A549 (cell line): Measurements from ENCODE around the gene TMEM222. TPM values are rescaled to one million over a fixed set of nuclear protein-coding genes. Genes with fewer than 3 reads are reported as not detected.

Source experiments
- ATAC-seq, 2 experiments: fragments of 200-7000 bp in 1 of 2; fragments of >200 bp in 1 of 2; cut with Nextera tagmentation in 1 of 2; cut with Tn5 transposase in 1 of 2; 3 replicates each; pipeline versions ENCODE4 v1.8.0 to v1.9.1; 2018 to 2020; ENCODE audit warnings: mild to moderate bottlenecking in 1 of 2, moderate library complexity in 1 of 2
- CTCF ChIA-PET: fragments of 300-600 bp; sonication (Branson Sonifier 250); formaldehyde crosslinking; extraction: SDS; loops from one replicate; lab custom pipeline; 2021; ENCODE audit warnings: antibody characterized with exemption, inconsistent platforms; lab: Yijun Ruan, JAX
- POLR2A ChIA-PET: fragments of 350-600 bp; formaldehyde crosslinking; extraction: SDS; loops from one replicate; lab custom pipeline; 2021; ENCODE audit warnings: antibody characterized with exemption, inconsistent platforms; lab: Yijun Ruan, JAX
- DNase-seq, 2 experiments: peaks; one replicate each; pipeline versions ENCODE4 v3.0.0 to v3.0.0-alpha.2; 2011 to 2016; ENCODE audit warnings: low read depth in 1 of 2, low spot score in 1 of 2
- FAIRE-seq: peaks from 2 replicates; lab custom pipeline; 2011; peaks lifted over from hg19 to GRCh38; lab: Jason Lieb, UNC
- H3K27ac ChIP-seq, 2 experiments: fragments of >200 bp; sonication (Bioruptor Twin); formaldehyde crosslinking; 3 replicates each; pipeline ENCODE4 v1.5.1; 2016 to 2017
- H3K4me1 ChIP-seq: fragments of >200 bp; sonication (Bioruptor Twin); formaldehyde crosslinking; 3 replicates; pipeline ENCODE4 v1.6.1; 2016
- H3K4me2 ChIP-seq: fragments of >200 bp; sonication (Bioruptor Twin); formaldehyde crosslinking; 3 replicates; pipeline ENCODE4 v1.6.1; 2016
- H3K4me3 ChIP-seq: fragments of >200 bp; sonication (Bioruptor Twin); formaldehyde crosslinking; 3 replicates; pipeline ENCODE4 v1.5.1; 2016
- H3K9me3 ChIP-seq: fragments of >200 bp; sonication (Bioruptor Twin); formaldehyde crosslinking; 3 replicates; pipeline ENCODE4 v1.6.1; 2016
- CEBPB ChIP-seq, 2 experiments: fragments of >200 bp in 1 of 2; sonication (Bioruptor Twin) in 1 of 2; formaldehyde crosslinking in 1 of 2; IDR thresholded peaks; 2 replicates each; pipeline ENCODE4 v1.6.1; 2012 to 2016
- CHD2 ChIP-seq: fragments of 150-350 bp; IDR thresholded peaks from 2 replicates; pipeline ENCODE4 v1.6.1; 2014; ENCODE audit warnings: low read length; ENCODE audit not compliant: partially characterized antibody
- EHF ChIP-seq: fragments of 250-450 bp; sonication (Bioruptor Pico); IDR thresholded peaks from 2 replicates; pipeline ENCODE4 v1.5.0; 2020; ENCODE audit warnings: mild to moderate bottlenecking
- EHMT2 ChIP-seq: fragments of 200-600 bp; sonication (generic); IDR thresholded peaks from 2 replicates; pipeline ENCODE4 v1.6.1; 2016; ENCODE audit warnings: antibody characterized with exemption, low read depth, mild to moderate bottlenecking, moderate library complexity
- EP300 ChIP-seq, 2 experiments: fragments of >200 bp; sonication (Bioruptor Twin); formaldehyde crosslinking; IDR thresholded peaks; 2 replicates in 1 of 2; 3 replicates in 1 of 2; pipeline ENCODE4 v1.6.1; 2016 to 2017
- FOSL2 ChIP-seq, 2 experiments: fragments of 450-650 bp in 1 of 2; fragments of >200 bp in 1 of 2; sonication (Bioruptor Twin) in 1 of 2; formaldehyde crosslinking; IDR thresholded peaks; 2 replicates each; pipeline versions ENCODE4 v1.5.0 to v1.6.1; 2016 to 2020; ENCODE audit warnings: mild to moderate bottlenecking in 1 of 2, moderate library complexity in 1 of 2
- KDM1A ChIP-seq: fragments of 200-600 bp; sonication (generic); IDR thresholded peaks from 2 replicates; pipeline ENCODE4 v1.6.1; 2016; ENCODE audit warnings: low read depth, mild to moderate bottlenecking
- NR3C1 ChIP-seq: fragments of >200 bp; sonication (Bioruptor Twin); formaldehyde crosslinking; IDR thresholded peaks from 3 replicates; pipeline ENCODE4 v1.6.1; 2017
- PBX3 ChIP-seq: IDR thresholded peaks from 2 replicates; pipeline ENCODE4 v1.6.1; 2012
- RCOR1 ChIP-seq: fragments of 150-350 bp; IDR thresholded peaks from 2 replicates; pipeline ENCODE4 v1.6.1; 2014; ENCODE audit warnings: antibody characterized with exemption, low read length, low read depth
- RNF2 ChIP-seq: fragments of 200-600 bp; sonication (generic); IDR thresholded peaks from 2 replicates; pipeline ENCODE4 v1.6.1; 2016; ENCODE audit warnings: low read depth, mild to moderate bottlenecking, antibody characterized with exemption, moderate library complexity, borderline replicate concordance
- SMC3 ChIP-seq: fragments of >200 bp; sonication (Bioruptor Twin); formaldehyde crosslinking; IDR thresholded peaks from 3 replicates; pipeline ENCODE4 v1.6.1; 2018; ENCODE audit warnings: inconsistent platforms
- TP53 ChIP-seq: fragments of 250-450 bp; sonication (Bioruptor Pico); IDR thresholded peaks from 2 replicates; pipeline ENCODE4 v1.5.0; 2021; ENCODE audit warnings: mild to moderate bottlenecking, moderate library complexity
- WGBS: methylation state at CpG from one replicate; pipeline ENCODE4 v1.1.6; 2017; ENCODE audit errors: missing lambda C conversion rate; 5-methylcytosine and 5-hydroxymethylcytosine counted together
- polyA plus RNA-seq, 4 experiments: library from polyadenylated mRNA; depleted of rRNA in 3 of 4; stranded (reverse); fragments of >200 nt; fragmentation: RNase III in 1 of 4; extraction: RNeasy Plus Mini Kit Qiagen cat#74134 plus additional on column Dnase treatment in 1 of 4; gene quantifications; 2 replicates in 3 of 4; 3 replicates in 1 of 4; pipeline ENCODE4 v1.2.3, GENCODE V29; 2011 to 2017
- TF ChIP-seq, protein P1 (sequence below): fragments of 200-600 bp; sonication (generic); IDR thresholded peaks from 2 replicates; pipeline ENCODE4 v1.6.1; 2016; ENCODE audit warnings: antibody characterized with exemption, mild to moderate bottlenecking, moderate library complexity
- TF ChIP-seq, protein P2 (sequence below): fragments of >200 bp; sonication (Bioruptor Twin); formaldehyde crosslinking; IDR thresholded peaks from 2 replicates; pipeline ENCODE4 v1.6.1; 2016
- TF ChIP-seq, protein P3 (sequence below): fragments of >200 bp; sonication (Bioruptor Twin); formaldehyde crosslinking; IDR thresholded peaks from 3 replicates; pipeline ENCODE4 v1.6.1; 2016

The TMEM222 gene
- polyA plus RNA-seq, 2 of the 4 experiments (the other 2 are of a cell fraction) = 28.4 to 30.0 TPM

DNA sequence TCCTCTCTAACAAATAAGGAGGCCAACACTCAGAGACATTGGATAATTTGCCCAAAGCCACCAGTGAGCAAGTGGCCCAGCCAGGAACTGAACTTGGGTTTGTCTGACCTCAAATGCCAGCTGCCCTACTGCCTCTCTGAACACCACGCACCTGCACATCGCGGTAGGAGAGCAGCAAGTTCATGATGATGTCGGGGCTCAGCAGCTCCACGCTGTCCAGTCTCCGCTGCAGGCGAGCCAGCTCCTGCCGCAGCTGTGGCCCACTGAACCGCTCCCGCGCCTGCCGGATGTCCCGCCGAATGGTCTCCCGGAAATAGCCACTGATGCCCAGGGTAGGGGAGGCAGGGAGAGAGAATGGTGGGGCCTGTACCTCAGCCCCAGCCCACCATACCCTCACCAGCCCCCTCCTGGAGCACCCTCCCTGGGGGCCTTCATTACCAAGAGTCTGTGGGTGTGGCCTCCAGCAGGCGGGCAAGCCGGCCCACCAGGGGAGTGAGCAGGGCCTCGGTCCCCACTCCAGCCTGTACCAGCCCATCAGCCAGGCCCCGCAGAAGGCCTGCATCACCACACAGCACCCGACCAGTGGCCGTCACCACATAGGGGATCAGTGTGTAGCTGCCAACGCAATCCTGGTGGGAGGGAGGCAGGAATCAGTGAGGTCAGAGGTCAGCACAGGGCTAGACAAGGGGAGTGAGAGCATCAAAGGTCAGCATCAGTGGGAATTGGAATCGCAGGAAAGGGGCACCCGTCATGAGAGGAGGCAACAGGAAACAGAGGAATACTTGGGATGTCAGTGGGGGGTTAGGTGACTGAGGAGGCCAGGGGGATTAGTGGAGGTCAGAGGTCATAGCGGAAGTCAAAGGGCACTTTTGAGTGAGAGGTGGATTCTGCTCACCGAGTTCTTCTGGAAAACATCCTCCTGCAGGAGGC, 42.1 kb downstream of the TMEM222 start (continued):
- no peak for TF ChIP-seq PBX3

- WGBS = 70% methylated on average over 4 of the region's 11 CpGs
- peaks cover 14% of the 10 kb centered on the region for H3K4me1 ChIP-seq
- H3K4me2 ChIP-seq = peak overlapping the region; percentile 95
- H3K9me3 ChIP-seq = no peaks in the 10 kb centered on the region
- ChIA-PET CTCF (interaction anchor here (0.9 to 10.3 kb wide), 7 partner anchors 11 to 68 kb away, joined by 3 to 130 read pairs (median 9); partner anchors contain the start of gene SYTL1), POLR2A (interaction anchor here (0.5 to 2.1 kb wide), 5 partner anchors 15 to 175 kb away, joined by 3 to 13 read pairs (median 5); no protein-coding TSS in a partner anchor)
- DNase-seq (no peak), FAIRE-seq (no peak), ATAC-seq (no peak; a peak in 1 of 6 replicates)
- H3K27ac ChIP-seq = peak overlapping the region; percentile 52 to 97
- TF ChIP-seq KDM1A (no peak), CEBPB (IDR thresholded peaks at IDR 0.05) (no peak), EHF (no peak), RCOR1 (no peak), TP53 (CRISPR knock-in tag) (no peak), NR3C1 (no peak), CHD2 (no peak), FOSL2 (IDR thresholded peaks at IDR 0.05) (no peak), FOSL2 (CRISPR knock-in tag; IDR thresholded peaks at IDR 0.05) (no peak), EHMT2 (no peak), EP300 (IDR thresholded peaks at IDR 0.05) (no peak)
- TF ChIP-seq, protein P1, sequence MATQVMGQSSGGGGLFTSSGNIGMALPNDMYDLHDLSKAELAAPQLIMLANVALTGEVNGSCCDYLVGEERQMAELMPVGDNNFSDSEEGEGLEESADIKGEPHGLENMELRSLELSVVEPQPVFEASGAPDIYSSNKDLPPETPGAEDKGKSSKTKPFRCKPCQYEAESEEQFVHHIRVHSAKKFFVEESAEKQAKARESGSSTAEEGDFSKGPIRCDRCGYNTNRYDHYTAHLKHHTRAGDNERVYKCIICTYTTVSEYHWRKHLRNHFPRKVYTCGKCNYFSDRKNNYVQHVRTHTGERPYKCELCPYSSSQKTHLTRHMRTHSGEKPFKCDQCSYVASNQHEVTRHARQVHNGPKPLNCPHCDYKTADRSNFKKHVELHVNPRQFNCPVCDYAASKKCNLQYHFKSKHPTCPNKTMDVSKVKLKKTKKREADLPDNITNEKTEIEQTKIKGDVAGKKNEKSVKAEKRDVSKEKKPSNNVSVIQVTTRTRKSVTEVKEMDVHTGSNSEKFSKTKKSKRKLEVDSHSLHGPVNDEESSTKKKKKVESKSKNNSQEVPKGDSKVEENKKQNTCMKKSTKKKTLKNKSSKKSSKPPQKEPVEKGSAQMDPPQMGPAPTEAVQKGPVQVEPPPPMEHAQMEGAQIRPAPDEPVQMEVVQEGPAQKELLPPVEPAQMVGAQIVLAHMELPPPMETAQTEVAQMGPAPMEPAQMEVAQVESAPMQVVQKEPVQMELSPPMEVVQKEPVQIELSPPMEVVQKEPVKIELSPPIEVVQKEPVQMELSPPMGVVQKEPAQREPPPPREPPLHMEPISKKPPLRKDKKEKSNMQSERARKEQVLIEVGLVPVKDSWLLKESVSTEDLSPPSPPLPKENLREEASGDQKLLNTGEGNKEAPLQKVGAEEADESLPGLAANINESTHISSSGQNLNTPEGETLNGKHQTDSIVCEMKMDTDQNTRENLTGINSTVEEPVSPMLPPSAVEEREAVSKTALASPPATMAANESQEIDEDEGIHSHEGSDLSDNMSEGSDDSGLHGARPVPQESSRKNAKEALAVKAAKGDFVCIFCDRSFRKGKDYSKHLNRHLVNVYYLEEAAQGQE = no peak
- TF ChIP-seq, protein P2, sequence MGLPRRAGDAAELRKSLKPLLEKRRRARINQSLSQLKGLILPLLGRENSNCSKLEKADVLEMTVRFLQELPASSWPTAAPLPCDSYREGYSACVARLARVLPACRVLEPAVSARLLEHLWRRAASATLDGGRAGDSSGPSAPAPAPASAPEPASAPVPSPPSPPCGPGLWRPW = no peak
- TF ChIP-seq, all 56 proteins: peak for 0
- peak overlapping the region; percentile 33; the same call in 1 of the 3 replicates for H3K4me3 ChIP-seq
These were observed 42.9 kb downstream of the TMEM222 start for GRCh38 chr1:27364696-27365371.

DNA sequence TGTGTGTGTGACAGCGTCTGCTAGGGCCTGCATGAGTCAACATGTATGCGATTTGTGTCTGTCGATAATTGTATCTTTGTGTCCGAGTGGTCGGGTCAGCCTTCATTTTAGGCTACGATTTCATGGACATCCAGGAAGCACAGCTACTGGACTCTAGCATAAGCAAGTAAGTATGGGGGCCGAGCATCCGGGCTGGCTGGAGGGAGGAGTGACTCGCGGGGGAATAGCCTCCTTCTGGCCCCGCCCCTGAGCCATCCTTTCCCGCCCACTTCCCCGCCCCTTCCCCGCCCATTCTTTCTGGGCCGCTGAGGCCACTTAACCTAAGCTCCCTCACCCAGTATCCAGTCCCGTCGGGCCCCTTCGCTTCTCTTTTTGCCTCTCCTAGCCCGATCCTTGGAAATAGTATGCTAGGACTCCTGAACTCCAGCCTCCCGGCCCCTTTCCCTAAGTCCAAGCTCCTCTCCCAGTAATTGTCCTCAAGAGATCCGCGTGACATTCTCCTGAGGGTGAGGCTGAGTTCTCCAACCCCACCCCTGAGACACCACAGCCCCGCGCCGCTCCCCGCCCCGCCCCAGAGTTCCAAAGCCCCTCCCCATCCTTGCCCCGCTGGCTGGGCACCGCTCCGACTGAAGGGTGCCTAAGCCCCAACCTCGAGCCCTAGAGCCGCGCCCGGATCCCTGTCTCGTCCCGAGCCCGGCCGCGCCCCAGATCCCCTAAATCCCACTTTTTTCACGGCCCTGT, 43.6 kb downstream of the TMEM222 start:
- Histone ChIP-seq H3K27ac (peak overlapping the region; percentile 93 to 97), H3K4me1 (peaks cover 14% of the 10 kb centered on the region), H3K4me2 (peak overlapping the region; percentile 95), H3K9me3 (no peaks in the 10 kb centered on the region), H3K4me3 (peak overlapping the region; percentile 78)
- no peak for FAIRE-seq
- ATAC-seq = peak; percentile 81 to 86
- WGBS = 5% methylated on average over 18 of the region's 40 CpGs
- peak; percentile 74 to 87 for DNase-seq
- CTCF ChIA-PET = interaction anchor here (0.6 to 10.3 kb wide), 20 partner anchors 12 to 241 kb away, joined by 3 to 130 read pairs (median 4); partner anchors contain the start of gene SYTL1
- POLR2A ChIA-PET = interaction anchor here (0.5 to 2.1 kb wide), 7 partner anchors 12 to 987 kb away, joined by 3 to 13 read pairs (median 5); no protein-coding TSS in a partner anchor
- TF ChIP-seq RNF2 (no peak), SMC3 (no peak), EHF (no peak)
- TF ChIP-seq, protein P1 = no peak
- TF ChIP-seq, protein P2 = no peak
- TF ChIP-seq, protein P3, sequence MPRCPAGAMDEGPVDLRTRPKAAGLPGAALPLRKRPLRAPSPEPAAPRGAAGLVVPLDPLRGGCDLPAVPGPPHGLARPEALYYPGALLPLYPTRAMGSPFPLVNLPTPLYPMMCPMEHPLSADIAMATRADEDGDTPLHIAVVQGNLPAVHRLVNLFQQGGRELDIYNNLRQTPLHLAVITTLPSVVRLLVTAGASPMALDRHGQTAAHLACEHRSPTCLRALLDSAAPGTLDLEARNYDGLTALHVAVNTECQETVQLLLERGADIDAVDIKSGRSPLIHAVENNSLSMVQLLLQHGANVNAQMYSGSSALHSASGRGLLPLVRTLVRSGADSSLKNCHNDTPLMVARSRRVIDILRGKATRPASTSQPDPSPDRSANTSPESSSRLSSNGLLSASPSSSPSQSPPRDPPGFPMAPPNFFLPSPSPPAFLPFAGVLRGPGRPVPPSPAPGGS = 0 out of 3 replicates have a peak, but pooled peaks have one; percentile 24
